Measurements from ENCODE around the gene CAB39L. TPM values are rescaled to one million over a fixed set of nuclear protein-coding genes. Genes with fewer than 3 reads are reported as not detected.

The CAB39L gene
- total and polyA plus RNA-seq, 2 donors (not counting 3 experiments of a cell fraction or from before 2014, with no cell fraction given), result 3.1 to 7.2 TPM

DNA sequence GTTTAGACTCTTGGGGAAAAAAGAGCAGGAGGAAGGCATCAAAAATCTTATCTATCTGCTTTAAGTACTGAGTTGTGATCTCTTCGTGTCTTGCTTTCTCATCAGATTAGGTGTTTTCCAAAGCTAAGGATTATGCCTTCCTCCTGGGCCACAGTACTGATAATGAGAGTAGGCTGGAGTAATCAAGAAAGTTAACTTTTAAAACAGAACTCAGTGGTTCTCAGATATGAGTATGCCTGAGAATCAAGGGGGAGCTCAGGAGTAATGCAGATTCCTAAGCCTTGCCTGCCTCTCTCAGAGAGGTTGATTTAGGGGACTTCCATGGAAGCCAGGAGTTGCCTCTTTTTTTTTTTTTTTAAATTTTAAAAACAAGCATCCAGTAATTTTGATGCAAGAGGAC is 172.6 kb downstream of the CAB39L start:
- Histone ChIP-seq H3K9me3 (replicated peaks; ENCODE audit: control insufficient read depth, insufficient read depth, low read length) (no peaks in the 10 kb centered on the region), H3K4me2 (ENCODE audit: insufficient read depth, low read length) (no peak overlapping the region), H3K4me3 (replicated peaks in 1 of 3; ENCODE audit: insufficient read depth in 1 of 3, low read depth in 1 of 3, low read length in 3 of 3) (no peak overlapping the region), H4K20me1 (replicated peaks; ENCODE audit: control insufficient read depth, extremely low read depth, insufficient read depth, low read length) (no peaks in the 10 kb centered on the region), H3K27me3 (ENCODE audit: control insufficient read depth in 2 of 2, insufficient read depth in 2 of 2, low read length in 2 of 2) (no peaks in the 10 kb centered on the region), H3K79me2 (ENCODE audit: control insufficient read depth, insufficient read depth, low read length) (no peaks in the 10 kb centered on the region), H3K9ac (replicated peaks; ENCODE audit: extremely low read depth, insufficient read depth, low read length) (no peak overlapping the region), H3K36me3 (ENCODE audit: control insufficient read depth in 2 of 2, extremely low read depth in 1 of 2, insufficient read depth in 2 of 2, low read length in 2 of 2) (peaks cover 0 to 6% of the 10 kb centered on the region in 2 experiments), H3K27ac (ENCODE audit: insufficient read depth, low read depth, low read length) (no peak overlapping the region), H2AFZ (ENCODE audit: low read depth, low read length) (no peak overlapping the region), H3K4me1 (ENCODE audit: control insufficient read depth, extremely low read depth, insufficient read depth, low read length) (no peaks in the 10 kb centered on the region), H3K9me1 (replicated peaks; ENCODE audit: control insufficient read depth, extremely low read depth, insufficient read depth, low read length) (no peaks in the 10 kb centered on the region)
- FAIRE-seq, result no peak
- ChIA-PET CTCF (interaction anchor here (1.1 to 2.4 kb wide), 2 partner anchors 10 to 97 kb away, joined by 3 to 14 read pairs; no protein-coding TSS in a partner anchor), POLR2A (no interaction called here)
- intact Hi-C loops (cut with micrococcal nuclease), result no loop called here
- no peak for DNase-seq (ENCODE audit: low read depth, low spot score)
- TF ChIP-seq, protein P1, sequence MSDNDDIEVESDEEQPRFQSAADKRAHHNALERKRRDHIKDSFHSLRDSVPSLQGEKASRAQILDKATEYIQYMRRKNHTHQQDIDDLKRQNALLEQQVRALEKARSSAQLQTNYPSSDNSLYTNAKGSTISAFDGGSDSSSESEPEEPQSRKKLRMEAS (IDR thresholded peaks at IDR 0.05; ENCODE audit: insufficient read depth, insufficient read length), result no peak
- TF ChIP-seq JUN (IDR thresholded peaks at IDR 0.05; ENCODE audit: borderline replicate concordance, insufficient read depth, insufficient read length, low read depth), result no peak
- TF ChIP-seq, protein P2, sequence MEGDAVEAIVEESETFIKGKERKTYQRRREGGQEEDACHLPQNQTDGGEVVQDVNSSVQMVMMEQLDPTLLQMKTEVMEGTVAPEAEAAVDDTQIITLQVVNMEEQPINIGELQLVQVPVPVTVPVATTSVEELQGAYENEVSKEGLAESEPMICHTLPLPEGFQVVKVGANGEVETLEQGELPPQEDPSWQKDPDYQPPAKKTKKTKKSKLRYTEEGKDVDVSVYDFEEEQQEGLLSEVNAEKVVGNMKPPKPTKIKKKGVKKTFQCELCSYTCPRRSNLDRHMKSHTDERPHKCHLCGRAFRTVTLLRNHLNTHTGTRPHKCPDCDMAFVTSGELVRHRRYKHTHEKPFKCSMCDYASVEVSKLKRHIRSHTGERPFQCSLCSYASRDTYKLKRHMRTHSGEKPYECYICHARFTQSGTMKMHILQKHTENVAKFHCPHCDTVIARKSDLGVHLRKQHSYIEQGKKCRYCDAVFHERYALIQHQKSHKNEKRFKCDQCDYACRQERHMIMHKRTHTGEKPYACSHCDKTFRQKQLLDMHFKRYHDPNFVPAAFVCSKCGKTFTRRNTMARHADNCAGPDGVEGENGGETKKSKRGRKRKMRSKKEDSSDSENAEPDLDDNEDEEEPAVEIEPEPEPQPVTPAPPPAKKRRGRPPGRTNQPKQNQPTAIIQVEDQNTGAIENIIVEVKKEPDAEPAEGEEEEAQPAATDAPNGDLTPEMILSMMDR (IDR thresholded peaks at IDR 0.05; ENCODE audit: extremely low read depth in 1 of 2, insufficient read depth in 1 of 2, low read depth in 1 of 2, low read length in 2 of 2), result no peak
- no peak for TF ChIP-seq MYC (IDR thresholded peaks at IDR 0.05; ENCODE audit: low read depth, low read length)
- no peak for TF ChIP-seq EZH2 (IDR thresholded peaks at IDR 0.05; ENCODE audit: borderline replicate concordance, low read depth, low read length, severe bottlenecking)
- no peak for TF ChIP-seq FOS (IDR thresholded peaks at IDR 0.05; ENCODE audit: borderline replicate concordance, insufficient read depth, low read length)
- no peak for TF ChIP-seq GATA2 (IDR thresholded peaks at IDR 0.05; ENCODE audit: insufficient read depth, insufficient read length, low read depth, low read length)
- TF ChIP-seq POLR2A (IDR thresholded peaks at IDR 0.05; ENCODE audit: low read depth, low read length), result no peak
- TF ChIP-seq POLR2AphosphoS5 (IDR thresholded peaks at IDR 0.05; ENCODE audit: insufficient read depth, low read depth, low read length), result no peak
- BruUV-seq (replicated peaks), result no TSS peak
- dilution Hi-C loops (cut with MboI; ENCODE audit: extremely low pct_ligation_motif_present, low sequenced_read_pairs), result no loop called here

All from endothelial cell of umbilical vein (primary cell).